Progenitor cell of endocrine pancreas (in vitro differentiated cells): Measurements from ENCODE around the gene JHY. TPM values are rescaled to one million over a fixed set of nuclear protein-coding genes. Genes with fewer than 3 reads are reported as not detected.

ENCODE experiments used
- DNase-seq: peaks from one replicate; pipeline ENCODE4 v3.0.0; 2021; ENCODE audit warnings: low spot score; ENCODE audit not compliant: unreplicated experiment
- H3K27ac Mint-ChIP-seq: 2 replicates; pipeline ENCODE4 v1.8.0; 2021; ENCODE audit warnings: mild to moderate bottlenecking, moderate library complexity, mixed read lengths
- H3K27me3 Mint-ChIP-seq: 2 replicates; pipeline ENCODE4 v1.8.0; 2021; ENCODE audit warnings: mixed read lengths
- H3K36me3 Mint-ChIP-seq: 2 replicates; pipeline ENCODE4 v1.8.0; 2022; ENCODE audit warnings: mixed read lengths; ENCODE audit not compliant: insufficient read depth
- H3K4me1 Mint-ChIP-seq: 2 replicates; pipeline ENCODE4 v1.8.0; 2021; ENCODE audit warnings: low read depth, mixed read lengths
- H3K4me3 Mint-ChIP-seq: 2 replicates; pipeline ENCODE4 v1.8.0; 2021; ENCODE audit warnings: low read depth, mild to moderate bottlenecking, moderate library complexity, mixed read lengths
- H3K9me3 Mint-ChIP-seq: 2 replicates; pipeline ENCODE4 v1.8.0; 2021; ENCODE audit warnings: low read depth, mixed read lengths
- CTCF ChIP-seq: fragments of 200-600 bp; sonication (generic); IDR thresholded peaks from one replicate; pipeline ENCODE4 v1.5.0; 2021; ENCODE audit warnings: antibody characterized with exemption, mild to moderate bottlenecking; ENCODE audit not compliant: unreplicated experiment
- total RNA-seq: library from RNA; stranded (reverse); gene quantifications from 2 replicates; pipeline ENCODE4 v1.2.1, GENCODE V29; 2021

Gene JHY
- total RNA-seq, 1 donor from 2014 or later, result 3.5 TPM

GRCh38 chr11:122918734-122919133 is 36.2 kb downstream of the JHY start:
- H3K27me3 Mint-ChIP-seq, result peaks cover 25% of the 10 kb centered on the region
- H3K27ac Mint-ChIP-seq, result no peak overlapping the region
- no peak for TF ChIP-seq CTCF
- H3K4me1 Mint-ChIP-seq, result peaks cover 16% of the 10 kb centered on the region
- no peak for DNase-seq
- no peaks in the 10 kb centered on the region for H3K9me3 Mint-ChIP-seq
- no peaks in the 10 kb centered on the region for H3K36me3 Mint-ChIP-seq
- H3K4me3 Mint-ChIP-seq, result no peak overlapping the region

GRCh38 chr11:122920579-122920978 is 38.0 kb downstream of the JHY start:
- no peak overlapping the region for H3K4me3 Mint-ChIP-seq
- H3K36me3 Mint-ChIP-seq, result no peaks in the 10 kb centered on the region
- H3K9me3 Mint-ChIP-seq, result no peaks in the 10 kb centered on the region
- peaks cover 13% of the 10 kb centered on the region for H3K4me1 Mint-ChIP-seq
- H3K27ac Mint-ChIP-seq, result no peak overlapping the region
- H3K27me3 Mint-ChIP-seq, result peaks cover 25% of the 10 kb centered on the region
- no peak for TF ChIP-seq CTCF
- no peak for DNase-seq

- Mint-ChIP-seq H3K36me3 (no peaks in the 10 kb centered on the region), H3K27ac (peak overlapping the region; percentile 16), H3K4me1 (peaks cover 13% of the 10 kb centered on the region), H3K27me3 (peaks cover 25% of the 10 kb centered on the region), H3K4me3 (no peak overlapping the region), H3K9me3 (no peaks in the 10 kb centered on the region)
- DNase-seq, result no peak
- no peak for TF ChIP-seq CTCF
These were observed 40.3 kb downstream of the JHY start for GRCh38 chr11:122922893-122923292.

- H3K27ac Mint-ChIP-seq, result no peak overlapping the region
- H3K4me1 Mint-ChIP-seq, result peaks cover 13% of the 10 kb centered on the region
- H3K27me3 Mint-ChIP-seq, result peaks cover 22% of the 10 kb centered on the region
- H3K9me3 Mint-ChIP-seq, result no peaks in the 10 kb centered on the region
- TF ChIP-seq CTCF, result no peak
- no peaks in the 10 kb centered on the region for H3K36me3 Mint-ChIP-seq
- H3K4me3 Mint-ChIP-seq, result no peak overlapping the region
- DNase-seq, result no peak
These were observed 40.7 kb downstream of the JHY start for GRCh38 chr11:122923302-122923701.

- H3K36me3 Mint-ChIP-seq, result peaks cover 1% of the 10 kb centered on the region
- TF ChIP-seq CTCF, result no peak
- H3K4me1 Mint-ChIP-seq, result no peaks in the 10 kb centered on the region
- no peaks in the 10 kb centered on the region for H3K9me3 Mint-ChIP-seq
- peaks cover 6% of the 10 kb centered on the region for H3K27me3 Mint-ChIP-seq
- H3K27ac Mint-ChIP-seq, result no peak overlapping the region
- H3K4me3 Mint-ChIP-seq, result no peak overlapping the region
- DNase-seq, result no peak
These were observed 49.0 kb downstream of the JHY start for GRCh38 chr11:122931510-122931909.
